ENCODE data around the gene EFCAB6. TPM values are rescaled to one million over a fixed set of nuclear protein-coding genes. Genes with fewer than 3 reads are reported as not detected.
A peak's percentile ranks its signal among the peaks of the same experiment; 100 is the strongest.

EFCAB6 gene
- total RNA-seq, 1 donor from 2014 or later, result 1.2 TPM

- ATAC-seq, result no peak
- no peak for DNase-seq (ENCODE audit: missing footprints)
- intact Hi-C loops (cut with DNase I), result no loop called here
Measured at GRCh38 chr22:43634316-43634715, 177.8 kb downstream of the EFCAB6 start.

- ATAC-seq, result no peak
- no peak for DNase-seq (ENCODE audit: missing footprints)
- intact Hi-C loops (cut with DNase I), result no loop called here
Measured at GRCh38 chr22:43633631-43634285, 178.3 kb downstream of the EFCAB6 start.

GRCh38 chr22:43631846-43632245 lies 180.3 kb downstream of the EFCAB6 start:
- intact Hi-C loops (cut with DNase I), result no loop called here
- ATAC-seq, result no peak
- no peak for DNase-seq (ENCODE audit: missing footprints)

- ATAC-seq, result no peak
- intact Hi-C loops (cut with DNase I), result no loop called here
- no peak for DNase-seq (ENCODE audit: missing footprints)
Measured at GRCh38 chr22:43631201-43631600, 180.9 kb downstream of the EFCAB6 start.

GRCh38 chr22:43630451-43630850 lies 181.7 kb downstream of the EFCAB6 start:
- no peak for DNase-seq (ENCODE audit: missing footprints)
- intact Hi-C loops (cut with DNase I), result no loop called here
- ATAC-seq, result no peak

GRCh38 chr22:43628250-43628649 lies 183.9 kb downstream of the EFCAB6 start:
- no peak for DNase-seq (ENCODE audit: missing footprints)
- intact Hi-C loops (cut with DNase I), result no loop called here
- peak; percentile 72 for ATAC-seq

- intact Hi-C loops (cut with DNase I), result no loop called here
- DNase-seq (ENCODE audit: missing footprints) (no peak), ATAC-seq (no peak)
Measured at GRCh38 chr22:43627485-43628213, 184.5 kb downstream of the EFCAB6 start.

- ATAC-seq (no peak), DNase-seq (ENCODE audit: missing footprints) (no peak)
- intact Hi-C loops (cut with DNase I), result no loop called here
Measured at GRCh38 chr22:43625242-43625641, 186.9 kb downstream of the EFCAB6 start.

GRCh38 chr22:43624144-43624998 lies 187.7 kb downstream of the EFCAB6 start:
- no peak for ATAC-seq
- no peak for DNase-seq (ENCODE audit: missing footprints)
- intact Hi-C loops (cut with DNase I), result no loop called here

GRCh38 chr22:43622886-43623285 lies 189.2 kb downstream of the EFCAB6 start:
- intact Hi-C loops (cut with DNase I), result no loop called here
- no peak for DNase-seq (ENCODE audit: missing footprints)
- no peak for ATAC-seq

- DNase-seq (ENCODE audit: missing footprints), result no peak
- intact Hi-C loops (cut with DNase I), result no loop called here
- no peak for ATAC-seq
Measured at GRCh38 chr22:43620197-43620596, 191.9 kb downstream of the EFCAB6 start.

- ATAC-seq (peak; percentile 62), DNase-seq (ENCODE audit: missing footprints) (no peak)
- intact Hi-C loops (cut with DNase I), result no loop called here
Measured at GRCh38 chr22:43618517-43618916, 193.6 kb downstream of the EFCAB6 start.

- intact Hi-C loops (cut with DNase I), result no loop called here
- ATAC-seq, result no peak
- no peak for DNase-seq (ENCODE audit: missing footprints)
Measured at GRCh38 chr22:43616645-43617044, 195.5 kb downstream of the EFCAB6 start.

GRCh38 chr22:43600265-43600664 lies 211.8 kb downstream of the EFCAB6 start:
- DNase-seq (ENCODE audit: missing footprints) (no peak), ATAC-seq (no peak)
- intact Hi-C loops (cut with DNase I), result no loop called here

- intact Hi-C loops (cut with DNase I), result no loop called here
- ATAC-seq (no peak), DNase-seq (ENCODE audit: missing footprints) (no peak)
Measured at GRCh38 chr22:43592476-43592875, 219.6 kb downstream of the EFCAB6 start.

GRCh38 chr22:43591380-43591779 lies 220.7 kb downstream of the EFCAB6 start:
- ATAC-seq, result no peak
- no peak for DNase-seq (ENCODE audit: missing footprints)
- intact Hi-C loops (cut with DNase I), result no loop called here

GRCh38 chr22:43587574-43587973 lies 224.5 kb downstream of the EFCAB6 start:
- DNase-seq (ENCODE audit: missing footprints) (no peak), ATAC-seq (no peak)
- intact Hi-C loops (cut with DNase I), result no loop called here

GRCh38 chr22:43583501-43583900 lies 228.6 kb downstream of the EFCAB6 start:
- no peak for DNase-seq (ENCODE audit: missing footprints)
- intact Hi-C loops (cut with DNase I), result no loop called here
- ATAC-seq, result no peak

- intact Hi-C loops (cut with DNase I), result no loop called here
- no peak for DNase-seq (ENCODE audit: missing footprints)
- no peak for ATAC-seq
Measured at GRCh38 chr22:43582394-43582793, 229.7 kb downstream of the EFCAB6 start.

- no peak for ATAC-seq
- DNase-seq (ENCODE audit: missing footprints), result no peak
- intact Hi-C loops (cut with DNase I), result no loop called here
Measured at GRCh38 chr22:43580271-43580750, 231.8 kb downstream of the EFCAB6 start.
